Heart left ventricle (tissue), 13 donors: ENCODE measurements around the gene CHRNA7.

Source experiments
- POLR2A ChIP-seq, 2 donors: fragments of 450-650 bp; IDR thresholded peaks; one replicate each; pipeline ENCODE4 v1.6.1; 2017; ENCODE audit warnings: antibody characterized with exemption in 2 of 2, mild to moderate bottlenecking in 2 of 2, moderate library complexity in 2 of 2
- TF ChIP-seq, protein P1 (sequence below), 12 donors: fragments of 200-600 bp; sonication (generic) in 4 of 12; IDR thresholded peaks; one replicate each; pipeline versions ENCODE4 v1.5.0 to v1.8.0; 2018 to 2022; ENCODE audit warnings: antibody characterized with exemption in 12 of 12, mild to moderate bottlenecking in 5 of 12
- donor health status: ischemic (EF 13 %, LVEDD 7.1; RV severe dilation, severe dysfunction).
- donor health status: DM: no; HTN: yes; CAD: no.
- donor health status: DM: no; HTN: no; CAD: no.
- donor health status: ischemic (EF 25% LVEDD 6.9; RV normal size, moderate dysfunction).
- donor health status: ischemic (EF 25% LVEDD 5.7; RV mildly dilated, moderate dysfunction).
- donor health status: ischemic (EF 35%, LVEDD 5.7; RV mildly dilated, moderate dysfunction).
- donor health status: nonischemic (EF 11% LVEDD 7.7; RV severe dilation, severe dysfunction).
- donor health status: DM: yes; HTN: yes; CAD: no.
- donor health status: PGD.
- donor health status: ischemic (EF 29% LVEDD 5.4; RV normal size, mild dysfunction).
- donor health status: nonischemic (EF 23%, LVEDD 6.1; RV moderate dilation, normal function).

DNA sequence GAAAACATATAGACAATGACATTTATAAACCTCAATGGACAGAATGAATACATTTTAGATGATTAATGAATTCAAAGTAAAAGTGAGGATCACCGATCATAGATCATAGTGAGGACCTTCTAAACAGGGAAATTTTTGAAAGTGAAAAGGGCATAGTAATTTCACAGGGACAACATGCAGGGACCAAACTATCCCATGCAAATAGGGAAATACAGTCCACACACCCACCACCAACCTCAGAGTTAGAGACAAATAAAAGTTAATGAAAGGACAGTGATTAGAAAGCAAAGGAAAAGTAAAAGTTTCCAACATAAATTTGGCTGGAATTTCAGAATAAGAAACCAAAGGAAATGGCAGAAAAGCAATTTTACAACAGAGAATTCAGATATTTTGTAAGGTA, 15.4 kb upstream of the CHRNA7 start:
- TF ChIP-seq, protein P1, sequence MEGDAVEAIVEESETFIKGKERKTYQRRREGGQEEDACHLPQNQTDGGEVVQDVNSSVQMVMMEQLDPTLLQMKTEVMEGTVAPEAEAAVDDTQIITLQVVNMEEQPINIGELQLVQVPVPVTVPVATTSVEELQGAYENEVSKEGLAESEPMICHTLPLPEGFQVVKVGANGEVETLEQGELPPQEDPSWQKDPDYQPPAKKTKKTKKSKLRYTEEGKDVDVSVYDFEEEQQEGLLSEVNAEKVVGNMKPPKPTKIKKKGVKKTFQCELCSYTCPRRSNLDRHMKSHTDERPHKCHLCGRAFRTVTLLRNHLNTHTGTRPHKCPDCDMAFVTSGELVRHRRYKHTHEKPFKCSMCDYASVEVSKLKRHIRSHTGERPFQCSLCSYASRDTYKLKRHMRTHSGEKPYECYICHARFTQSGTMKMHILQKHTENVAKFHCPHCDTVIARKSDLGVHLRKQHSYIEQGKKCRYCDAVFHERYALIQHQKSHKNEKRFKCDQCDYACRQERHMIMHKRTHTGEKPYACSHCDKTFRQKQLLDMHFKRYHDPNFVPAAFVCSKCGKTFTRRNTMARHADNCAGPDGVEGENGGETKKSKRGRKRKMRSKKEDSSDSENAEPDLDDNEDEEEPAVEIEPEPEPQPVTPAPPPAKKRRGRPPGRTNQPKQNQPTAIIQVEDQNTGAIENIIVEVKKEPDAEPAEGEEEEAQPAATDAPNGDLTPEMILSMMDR (IDR thresholded peaks at IDR 0.05) = no peak
- TF ChIP-seq POLR2A (IDR thresholded peaks at IDR 0.05) = no peak
